ENCODE results near the gene SARDH. TPM values are rescaled to one million over a fixed set of nuclear protein-coding genes. Genes with fewer than 3 reads are reported as not detected.

The SARDH gene
- total RNA-seq, 4 donors from 2014 or later = 0.62 to 2.3 (median 1.2) TPM; not detected in 1

GRCh38 chr9:133734590-133735414 lies 3.4 kb downstream of the SARDH start:
- WGBS, 2 donors (ENCODE audit: low coverage in 1 of 2) = 50 to 87% methylated on average over 3 to 4 of the region's 23 CpGs
- TF ChIP-seq POLR2A (IDR thresholded peaks at IDR 0.05) = no peak
- TF ChIP-seq POLR2AphosphoS5 (IDR thresholded peaks at IDR 0.05) = no peak
- no peak for TF ChIP-seq EP300 (IDR thresholded peaks at IDR 0.05)
- no peak for TF ChIP-seq CTCF (IDR thresholded peaks at IDR 0.05)
- H3K27me3 ChIP-seq = no peaks in the 10 kb centered on the region
- ATAC-seq = no peak
- H3K27ac ChIP-seq = no peak overlapping the region
- no peaks in the 10 kb centered on the region for H3K36me3 ChIP-seq
- no peaks in the 10 kb centered on the region for H3K9me3 ChIP-seq
- H3K4me3 ChIP-seq = no peak overlapping the region
- peaks cover 0 to 18% (median 0%) of the 10 kb centered on the region in 3 donors for H3K4me1 ChIP-seq

GRCh38 chr9:133733796-133734533 lies 4.2 kb downstream of the SARDH start:
- 89 to 100% methylated on average over 1 of the region's 21 CpGs for WGBS, 2 donors (ENCODE audit: low coverage in 1 of 2)
- no peaks in the 10 kb centered on the region for H3K9me3 ChIP-seq
- H3K4me3 ChIP-seq = no peak overlapping the region
- peaks cover 0 to 18% (median 0%) of the 10 kb centered on the region in 3 donors for H3K4me1 ChIP-seq
- ATAC-seq = no peak
- H3K27ac ChIP-seq = no peak overlapping the region
- no peak for TF ChIP-seq CTCF (IDR thresholded peaks at IDR 0.05)
- no peak for TF ChIP-seq EP300 (IDR thresholded peaks at IDR 0.05)
- no peak for TF ChIP-seq POLR2A (IDR thresholded peaks at IDR 0.05)
- no peak for TF ChIP-seq POLR2AphosphoS5 (IDR thresholded peaks at IDR 0.05)
- H3K27me3 ChIP-seq = no peaks in the 10 kb centered on the region
- H3K36me3 ChIP-seq = no peaks in the 10 kb centered on the region

- Histone ChIP-seq H3K27ac (no peak overlapping the region), H3K27me3 (no peaks in the 10 kb centered on the region), H3K4me3 (no peak overlapping the region), H3K4me1 (peaks cover 0 to 15% (median 0%) of the 10 kb centered on the region in 3 donors), H3K36me3 (no peaks in the 10 kb centered on the region), H3K9me3 (no peaks in the 10 kb centered on the region)
- TF ChIP-seq POLR2AphosphoS5 (IDR thresholded peaks at IDR 0.05) (no peak), EP300 (IDR thresholded peaks at IDR 0.05) (no peak), CTCF (IDR thresholded peaks at IDR 0.05) (no peak), POLR2A (IDR thresholded peaks at IDR 0.05) (no peak)
- 52% methylated on average over 3 of the region's 4 CpGs; no CpG with 5 or more reads in 1 of the 2 donors for WGBS, 2 donors (ENCODE audit: low coverage in 1 of 2)
- ATAC-seq = no peak
Observed at GRCh38 chr9:133733421-133733795, 4.7 kb downstream of the SARDH start.

- Histone ChIP-seq H3K4me3 (no peak overlapping the region), H3K27ac (no peak overlapping the region), H3K27me3 (peaks cover 5% of the 10 kb centered on the region), H3K36me3 (no peaks in the 10 kb centered on the region), H3K4me1 (peaks cover 0 to 9% (median 0%) of the 10 kb centered on the region in 3 donors), H3K9me3 (no peaks in the 10 kb centered on the region)
- ATAC-seq = no peak
- WGBS, 2 donors (ENCODE audit: low coverage in 1 of 2) = 88% methylated on average over 6 of the region's 10 CpGs; no CpG with 5 or more reads in 1 of the 2 donors
- TF ChIP-seq CTCF (IDR thresholded peaks at IDR 0.05) (no peak), POLR2AphosphoS5 (IDR thresholded peaks at IDR 0.05) (no peak), POLR2A (IDR thresholded peaks at IDR 0.05) (no peak), EP300 (IDR thresholded peaks at IDR 0.05) (no peak)
Observed at GRCh38 chr9:133732639-133733408, 5.3 kb downstream of the SARDH start.
